GM18907 (cell line): ENCODE data around the gene MDM1.

Experiments
- ATAC-seq: cut with Tn5 transposase; IDR thresholded peaks from one replicate; pipeline ENCODE4 v1.9.1; 2021; ENCODE audit warnings: mild to moderate bottlenecking, moderate library complexity; ENCODE audit not compliant: unreplicated experiment

MDM1 gene

GRCh38 chr12:68324531-68324930, 7.6 kb downstream of the MDM1 start:
- ATAC-seq: no peak

DNA sequence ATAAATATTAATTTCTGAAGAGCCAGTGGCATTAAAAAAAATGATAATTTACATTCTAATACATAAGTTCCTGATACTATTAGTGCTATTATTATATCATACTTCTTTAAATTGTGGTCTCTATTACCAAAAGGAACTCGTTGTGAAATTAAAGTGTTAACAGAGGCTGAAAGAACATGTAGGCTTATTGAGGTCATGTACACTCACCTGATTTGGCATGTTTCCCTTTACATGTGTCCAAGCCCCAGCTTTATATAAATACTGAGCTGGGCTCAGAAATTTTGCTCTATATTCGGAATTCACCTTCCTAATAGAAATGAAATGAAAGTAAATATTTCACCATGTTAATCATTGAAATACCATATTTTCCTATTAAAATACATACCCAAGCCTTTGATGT, 11.0 kb downstream of the MDM1 start:
- no peak for ATAC-seq

DNA sequence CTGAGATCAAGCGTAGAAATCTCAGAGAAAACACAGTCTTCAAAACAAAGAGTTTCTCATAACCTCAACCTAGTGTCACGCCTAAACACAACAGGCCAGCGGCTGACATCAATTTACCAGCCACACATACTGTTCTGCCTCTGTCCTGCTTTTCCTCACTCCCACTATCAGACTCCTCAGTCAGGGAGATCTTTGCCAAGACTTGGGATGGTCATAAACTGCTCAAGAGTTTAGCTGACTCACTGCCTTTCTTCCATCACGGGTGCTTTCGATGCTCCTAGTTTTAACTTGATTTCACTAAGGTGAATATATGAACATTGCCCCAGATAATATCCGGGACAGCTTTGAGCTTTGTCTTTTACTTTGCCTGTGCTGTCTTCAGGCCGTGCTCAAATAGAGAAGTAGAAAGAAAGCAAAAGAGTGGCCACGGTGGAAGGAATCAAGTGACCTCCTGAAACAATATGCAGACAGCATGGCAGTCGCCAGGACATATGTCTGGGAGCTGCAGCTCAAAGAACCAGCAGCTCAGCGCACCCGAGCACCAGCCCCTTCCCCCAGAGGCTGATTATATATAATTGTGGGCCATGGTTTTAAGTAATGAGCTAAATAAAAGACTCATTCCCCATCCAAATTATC, 12.1 kb downstream of the MDM1 start:
- no peak for ATAC-seq

- ATAC-seq: no peak
Observed at GRCh38 chr12:68317047-68317667, 15.0 kb downstream of the MDM1 start.

- no peak for ATAC-seq
Observed at GRCh38 chr12:68310370-68310769, 21.8 kb downstream of the MDM1 start.

GRCh38 chr12:68306564-68306963, 25.6 kb downstream of the MDM1 start:
- ATAC-seq: no peak

DNA sequence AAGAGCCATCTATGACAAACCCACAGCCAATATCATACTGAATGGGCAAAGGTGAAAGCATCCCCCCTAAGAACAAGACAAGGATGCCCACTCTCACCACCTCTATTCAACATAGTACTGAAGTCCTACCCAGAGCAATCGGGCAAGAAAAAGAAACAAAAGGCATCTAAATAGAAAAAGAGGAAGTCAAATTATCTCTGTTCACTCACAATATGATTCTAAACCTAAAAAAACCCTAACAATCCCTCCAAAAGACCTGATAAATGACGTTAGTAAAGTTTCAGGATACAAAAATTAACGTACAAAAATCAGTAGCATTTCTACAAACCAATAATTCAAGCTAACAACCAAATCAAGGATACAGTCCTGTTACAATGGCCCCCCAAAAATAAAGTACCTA, 26.9 kb downstream of the MDM1 start:
- ATAC-seq: no peak

GRCh38 chr12:68304626-68305025, 27.5 kb downstream of the MDM1 start:
- ATAC-seq: no peak

- ATAC-seq: no peak
Observed at GRCh38 chr12:68303850-68304249, 28.3 kb downstream of the MDM1 start.

- no peak for ATAC-seq
Observed at GRCh38 chr12:68297929-68298328, 34.2 kb downstream of the MDM1 start.

DNA sequence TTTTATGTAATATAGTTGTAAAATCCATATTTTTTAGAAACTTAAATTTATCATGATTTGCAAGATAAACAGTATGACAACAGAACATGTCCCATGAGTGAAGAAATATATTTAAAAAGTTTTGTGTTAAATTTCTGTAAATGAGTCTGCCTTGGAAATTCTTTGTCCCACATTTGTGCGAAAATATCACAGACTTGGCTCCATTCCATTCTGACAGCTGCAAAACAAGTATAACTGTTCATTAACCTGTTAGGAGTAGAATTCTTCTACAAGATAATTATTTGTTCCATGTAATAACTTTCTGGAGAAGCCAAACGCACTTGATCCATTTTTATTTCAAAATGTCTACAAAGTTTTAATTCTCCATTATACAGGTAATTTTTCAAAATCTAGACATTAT, 37.9 kb downstream of the MDM1 start:
- ATAC-seq: no peak

- ATAC-seq: no peak
Observed at GRCh38 chr12:68293347-68293746, 38.8 kb downstream of the MDM1 start.

DNA sequence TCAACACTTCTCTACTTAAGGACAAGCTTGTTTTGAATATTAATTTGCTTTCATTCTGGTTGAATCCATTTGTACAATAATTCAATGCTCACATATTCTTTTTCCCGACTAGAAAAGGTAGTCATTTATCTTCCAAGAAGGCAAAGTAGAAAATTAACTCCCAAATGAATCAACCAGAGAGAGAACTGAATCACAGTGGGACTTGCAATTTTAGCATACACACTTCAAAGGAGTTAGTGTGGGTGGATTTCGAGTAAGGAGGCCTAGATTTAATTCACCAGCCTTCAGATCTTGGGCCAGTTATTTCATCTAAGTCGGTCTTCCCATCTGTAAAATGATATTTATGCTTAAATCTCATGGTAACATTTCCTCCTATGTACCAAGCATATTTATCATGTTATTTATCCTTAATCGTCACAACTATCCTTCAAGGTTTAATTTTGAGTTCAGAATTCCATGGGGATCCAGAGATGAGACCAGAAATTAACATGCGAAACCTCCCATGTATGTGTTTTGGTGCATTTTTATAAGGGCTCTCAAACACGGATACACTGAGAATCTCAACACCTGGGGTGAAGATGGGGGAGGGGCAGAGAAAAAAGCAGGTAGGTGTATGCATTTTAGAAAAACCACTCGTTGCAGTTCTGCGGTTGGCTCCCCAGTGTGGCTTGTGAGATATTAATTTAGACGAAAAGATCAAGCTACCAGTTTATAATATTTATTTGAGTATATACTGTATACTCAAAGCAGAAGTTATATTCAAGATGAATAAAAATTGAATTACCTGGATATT, 39.8 kb downstream of the MDM1 start:
- ATAC-seq: no peak

GRCh38 chr12:68291396-68292036, 40.6 kb downstream of the MDM1 start:
- ATAC-seq: no peak

GRCh38 chr12:68290126-68290525, 42.0 kb downstream of the MDM1 start:
- ATAC-seq: peak; percentile 99

DNA sequence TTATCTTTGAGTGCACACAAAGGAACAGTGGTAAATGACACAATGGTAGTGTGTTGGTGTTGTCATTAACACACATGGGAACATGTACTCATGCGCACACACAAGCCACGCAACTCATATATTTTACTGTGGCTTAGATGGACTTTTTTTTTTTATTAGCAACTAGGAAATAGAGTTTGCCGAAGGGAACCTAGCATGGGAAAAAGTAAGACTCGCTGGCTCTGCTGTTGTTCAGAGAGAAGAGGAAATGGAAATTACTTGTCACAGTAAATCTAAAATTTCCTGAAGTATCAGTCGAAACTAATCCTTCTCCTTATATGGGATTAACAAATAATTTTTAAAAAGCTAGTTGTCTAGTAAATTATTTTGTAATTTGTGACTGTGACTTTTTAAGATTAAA, 45.1 kb downstream of the MDM1 start:
- no peak for ATAC-seq

DNA sequence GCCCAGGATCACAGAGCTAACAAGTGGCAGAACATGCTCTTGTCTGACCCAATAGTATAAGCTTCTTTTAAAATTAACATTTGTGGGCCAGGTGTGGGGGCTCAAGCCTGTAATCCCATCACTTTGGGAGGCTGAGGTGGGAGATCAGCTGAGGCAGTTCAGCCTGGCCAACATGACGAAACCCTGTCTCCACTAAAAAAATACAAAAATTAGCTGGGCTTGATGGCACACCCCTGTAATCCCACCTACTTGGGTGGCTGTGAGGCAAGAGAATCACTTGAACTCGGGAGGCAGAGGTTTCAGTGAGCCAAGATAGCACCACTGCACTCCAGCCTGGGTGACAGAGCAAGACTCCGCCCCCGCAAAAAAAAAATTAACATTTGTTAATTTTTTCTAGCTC, 45.8 kb downstream of the MDM1 start:
- no peak for ATAC-seq

DNA sequence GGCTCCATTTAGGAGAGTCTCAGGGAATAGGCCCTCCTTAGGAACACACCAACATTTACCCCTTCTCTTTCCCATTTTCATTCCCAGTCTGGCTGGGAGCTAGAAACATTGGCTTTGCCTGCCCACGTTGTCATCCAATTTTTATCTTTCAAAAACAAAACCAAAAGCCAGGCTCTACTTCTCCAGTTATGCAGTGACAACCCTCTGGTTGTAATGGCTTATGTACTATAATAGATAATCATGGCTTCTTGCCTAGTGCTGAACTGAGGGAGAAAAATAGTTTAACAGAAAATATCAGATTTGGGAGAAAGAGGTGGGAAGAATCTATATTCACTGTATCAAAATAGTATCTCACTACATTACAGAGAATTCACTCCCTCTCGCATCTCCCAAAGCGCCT, 46.6 kb downstream of the MDM1 start:
- ATAC-seq: no peak

- no peak for ATAC-seq
Observed at GRCh38 chr12:68281322-68282077, 50.7 kb downstream of the MDM1 start.

GRCh38 chr12:68280240-68280639, 51.9 kb downstream of the MDM1 start:
- no peak for ATAC-seq
